Epithelial cell of esophagus (primary cell): ENCODE results near the gene PLCB1.

Experiments used
- DNase-seq: peaks from one replicate; pipeline ENCODE4 v3.0.0; 2010; ENCODE audit warnings: low read depth
- H3K4me3 ChIP-seq: 2 replicates; pipeline ENCODE4 v1.5.1; 2011; ENCODE audit warnings: mild to moderate bottlenecking, low read length, control low read depth
- CTCF ChIP-seq: IDR thresholded peaks from 2 replicates; pipeline ENCODE4 v1.5.1; 2011; ENCODE audit warnings: low read depth, mild to moderate bottlenecking, low read length, control low read depth, inconsistent platforms; ENCODE audit not compliant: insufficient read depth; ENCODE audit errors: missing control alignments

The PLCB1 gene

DNA sequence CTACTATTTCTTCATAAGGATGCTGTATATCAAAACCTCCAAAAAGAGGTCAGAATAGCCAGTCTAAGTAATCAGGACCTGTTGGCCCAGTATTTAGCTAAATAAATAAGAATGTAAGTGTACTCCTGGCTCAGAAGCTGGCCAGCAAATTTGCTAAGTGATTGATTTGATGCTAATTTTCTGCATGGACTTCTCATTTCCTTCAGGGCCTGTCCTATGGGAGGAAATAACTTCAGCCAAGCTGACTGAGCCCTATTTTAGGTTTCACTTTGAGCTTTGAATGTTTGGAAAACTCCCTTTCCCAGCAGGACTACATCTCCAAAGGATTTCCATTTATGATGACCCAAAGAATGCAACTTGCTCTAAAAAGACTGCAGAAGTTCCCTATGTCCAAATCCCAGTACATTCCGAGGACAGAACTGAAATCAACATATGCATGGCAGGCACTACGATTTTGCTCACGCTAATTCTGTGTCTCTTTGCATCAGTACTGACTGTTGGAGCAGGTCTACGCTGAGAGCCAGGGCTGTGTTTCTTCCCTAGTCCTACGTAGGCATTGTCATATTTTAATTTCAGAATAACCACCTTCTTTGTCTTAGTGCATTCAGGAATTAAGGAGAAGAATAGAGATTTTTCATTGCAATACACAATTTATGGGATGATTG is 495.4 kb downstream of the PLCB1 start:
- TF ChIP-seq CTCF = no peak
- no peak overlapping the region for H3K4me3 ChIP-seq
- no peak for DNase-seq

GRCh38 chr20:8631271-8631670 is 499.2 kb downstream of the PLCB1 start:
- DNase-seq = no peak
- TF ChIP-seq CTCF = no peak
- no peak overlapping the region for H3K4me3 ChIP-seq

GRCh38 chr20:8633366-8633765 is 501.3 kb downstream of the PLCB1 start:
- TF ChIP-seq CTCF = no peak
- H3K4me3 ChIP-seq = no peak overlapping the region
- peak; percentile 14 for DNase-seq

- no peak overlapping the region for H3K4me3 ChIP-seq
- DNase-seq = no peak
- TF ChIP-seq CTCF = no peak
These were observed 503.0 kb downstream of the PLCB1 start for GRCh38 chr20:8635048-8635572.

- no peak overlapping the region for H3K4me3 ChIP-seq
- DNase-seq = no peak
- TF ChIP-seq CTCF = no peak
These were observed 503.8 kb downstream of the PLCB1 start for GRCh38 chr20:8635837-8636236.

GRCh38 chr20:8639112-8639778 is 507.2 kb downstream of the PLCB1 start:
- TF ChIP-seq CTCF = no peak
- no peak overlapping the region for H3K4me3 ChIP-seq
- DNase-seq = no peak

DNA sequence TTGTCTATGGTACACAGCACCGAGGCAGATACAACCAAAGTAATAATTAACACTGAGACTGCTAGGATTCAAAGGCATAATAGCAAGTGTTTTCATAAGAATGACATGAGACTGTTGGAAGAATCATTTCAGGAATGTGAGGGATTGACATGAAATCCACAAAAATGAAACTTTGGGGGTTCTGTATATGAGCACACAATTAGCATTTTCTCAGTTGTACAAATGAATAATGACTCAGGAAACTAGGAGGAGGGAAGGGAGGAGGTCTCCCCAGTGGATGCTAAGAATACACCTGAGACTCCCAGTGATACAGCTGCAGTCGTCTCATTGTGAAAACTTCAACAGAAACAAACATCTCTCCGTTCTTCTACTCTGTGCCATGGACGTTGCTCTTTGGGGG is 508.4 kb downstream of the PLCB1 start:
- TF ChIP-seq CTCF = no peak
- H3K4me3 ChIP-seq = no peak overlapping the region
- DNase-seq = no peak
